IPS-NIHi7 (cell line): ENCODE results near the gene RBPJL.
A peak's percentile ranks its signal among the peaks of the same experiment; 100 is the strongest.
"Not testable (repeated sequence)": the region's sequence is repeated elsewhere in the genome, so short reads cannot be mapped to it uniquely, and the experiment has no call there.

ENCODE experiments used
- DNase-seq: peaks from one replicate; pipeline ENCODE4 v3.0.0; 2012; ENCODE audit warnings: mixed read lengths; ENCODE audit errors: extremely low spot score

The RBPJL gene

GRCh38 chr20:45342855-45343531 is 36.4 kb downstream of the RBPJL start:
- no peak for DNase-seq

GRCh38 chr20:45343532-45344167 is 37.0 kb downstream of the RBPJL start:
- DNase-seq, result no peak

DNA sequence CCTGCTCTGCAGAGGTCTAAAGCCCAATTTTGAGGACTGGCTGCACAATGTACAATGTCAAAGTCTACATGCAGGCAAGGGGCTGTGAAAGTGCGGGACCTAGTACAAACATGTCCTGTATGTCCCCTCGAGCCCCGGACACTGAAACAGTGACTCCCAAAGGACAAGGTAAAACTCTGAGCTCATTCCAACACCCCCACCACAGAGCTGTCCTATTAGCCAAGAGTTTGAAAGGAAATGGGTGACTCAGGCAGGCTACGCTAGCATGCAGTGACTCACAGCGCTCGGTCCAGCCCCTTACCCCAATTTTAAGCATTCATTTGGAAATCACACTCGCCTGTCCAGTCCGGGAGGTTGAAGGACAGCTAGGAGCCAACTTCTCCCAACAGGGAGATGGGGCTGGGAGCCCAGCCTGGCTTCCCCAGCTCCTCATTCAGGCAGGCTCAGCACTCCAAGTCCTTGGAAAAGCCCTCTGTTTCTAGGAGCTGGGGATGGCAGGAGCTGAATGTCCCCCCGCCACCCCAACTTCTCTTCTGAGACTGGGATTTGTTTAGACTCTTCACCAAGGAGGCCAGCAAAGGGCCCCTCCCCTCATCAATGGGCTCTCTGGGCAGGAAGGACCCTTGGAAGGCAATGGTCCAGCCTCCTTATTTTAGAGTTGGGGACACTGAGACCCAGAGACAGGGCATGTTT is 37.7 kb downstream of the RBPJL start:
- DNase-seq, result no peak

DNA sequence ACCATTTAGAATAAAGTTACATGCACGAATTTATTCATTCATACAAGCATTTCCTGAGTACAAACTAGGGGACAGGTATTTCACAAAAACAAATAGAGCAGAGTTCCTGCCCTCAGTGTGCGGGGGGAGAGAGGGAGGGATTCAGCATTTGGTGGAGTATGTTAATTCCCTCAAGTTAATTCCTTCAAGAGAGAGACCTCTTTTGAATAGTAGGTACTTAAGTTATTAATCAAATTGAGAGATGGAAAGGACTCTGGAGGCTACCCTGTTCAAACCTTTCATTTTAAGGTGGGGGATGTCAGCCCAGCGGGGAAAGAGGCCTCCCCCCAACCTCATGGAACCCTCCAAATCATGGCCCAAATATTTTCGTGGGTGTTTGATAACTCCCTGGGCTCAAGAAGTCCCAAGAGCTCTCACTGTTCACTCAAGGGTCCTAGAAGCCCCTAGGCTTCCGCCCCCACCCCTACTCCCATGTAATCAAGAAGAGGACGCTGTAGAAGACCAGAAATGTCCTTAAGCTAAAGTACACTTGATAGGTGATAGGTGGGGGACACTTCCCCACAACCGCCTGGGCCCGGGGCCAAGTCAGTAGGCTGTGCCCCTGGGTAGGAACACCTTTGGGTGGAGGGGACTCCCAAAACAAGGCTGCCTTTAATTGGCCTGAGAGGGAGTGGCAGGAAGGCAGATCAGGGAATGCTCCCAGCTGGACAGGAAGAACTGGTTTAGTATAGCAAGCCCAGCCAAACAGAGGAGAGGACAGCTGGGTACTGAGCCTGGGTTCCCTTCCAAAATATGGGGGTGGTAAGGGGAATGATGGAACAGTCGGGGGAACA is 38.7 kb downstream of the RBPJL start:
- DNase-seq, result no peak

DNA sequence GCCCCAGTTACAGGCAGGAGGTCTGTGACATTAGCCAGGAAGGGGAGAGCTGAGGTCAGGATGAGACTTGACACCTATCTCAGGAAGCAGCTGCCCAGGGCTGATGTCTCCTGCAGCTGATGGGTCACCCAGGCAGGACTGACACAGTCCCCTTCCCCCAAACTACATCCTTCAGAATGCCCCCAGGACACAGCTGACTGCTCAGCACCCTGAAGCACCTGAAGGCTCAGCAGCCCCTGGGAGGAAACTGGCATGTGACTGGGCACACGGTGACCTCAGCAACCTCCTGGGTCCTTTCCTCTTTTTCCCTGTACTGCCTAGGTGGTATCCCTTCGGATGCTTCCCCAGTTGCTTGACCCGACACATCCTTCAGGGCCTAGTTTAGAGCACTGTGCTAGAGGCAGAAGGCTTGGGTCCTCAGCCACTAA is 39.7 kb downstream of the RBPJL start:
- no peak for DNase-seq

GRCh38 chr20:45346851-45347250 is 40.2 kb downstream of the RBPJL start:
- DNase-seq, result no peak

GRCh38 chr20:45347297-45347935 is 40.8 kb downstream of the RBPJL start:
- no peak for DNase-seq

GRCh38 chr20:45347936-45348778 is 41.5 kb downstream of the RBPJL start, which contains the start of gene SDC4:
TSS of gene SDC4 (minus strand) at chr20:45348424. CDS start at chr20:45348384, 40 bp downstream.
- DNase-seq, result peak; percentile 72

GRCh38 chr20:45350217-45350616 is 43.6 kb downstream of the RBPJL start:
- DNase-seq, result no peak

GRCh38 chr20:45350795-45351194 is 44.2 kb downstream of the RBPJL start:
- DNase-seq, result not testable (repeated sequence)

DNA sequence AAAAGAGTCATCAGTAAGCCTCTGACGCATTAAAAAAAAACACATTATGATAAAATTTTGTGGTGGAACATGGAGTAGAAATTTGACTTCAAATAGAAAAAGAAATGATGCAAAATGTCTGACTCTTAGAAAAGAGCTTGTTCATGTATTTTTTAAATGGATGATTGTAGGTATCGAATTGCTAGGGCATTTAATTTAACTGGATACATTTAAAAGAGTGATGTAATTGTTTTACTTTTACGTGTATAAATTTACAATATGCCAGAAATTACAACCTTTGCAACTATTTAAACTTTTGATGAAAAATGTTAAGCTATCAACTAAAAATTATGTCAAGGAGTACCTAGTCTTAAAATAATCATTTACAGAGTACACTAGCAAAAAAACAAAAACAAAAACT is 46.1 kb downstream of the RBPJL start:
- DNase-seq, result no peak

- DNase-seq, result no peak
These were observed 47.1 kb downstream of the RBPJL start for GRCh38 chr20:45353746-45354145.

DNA sequence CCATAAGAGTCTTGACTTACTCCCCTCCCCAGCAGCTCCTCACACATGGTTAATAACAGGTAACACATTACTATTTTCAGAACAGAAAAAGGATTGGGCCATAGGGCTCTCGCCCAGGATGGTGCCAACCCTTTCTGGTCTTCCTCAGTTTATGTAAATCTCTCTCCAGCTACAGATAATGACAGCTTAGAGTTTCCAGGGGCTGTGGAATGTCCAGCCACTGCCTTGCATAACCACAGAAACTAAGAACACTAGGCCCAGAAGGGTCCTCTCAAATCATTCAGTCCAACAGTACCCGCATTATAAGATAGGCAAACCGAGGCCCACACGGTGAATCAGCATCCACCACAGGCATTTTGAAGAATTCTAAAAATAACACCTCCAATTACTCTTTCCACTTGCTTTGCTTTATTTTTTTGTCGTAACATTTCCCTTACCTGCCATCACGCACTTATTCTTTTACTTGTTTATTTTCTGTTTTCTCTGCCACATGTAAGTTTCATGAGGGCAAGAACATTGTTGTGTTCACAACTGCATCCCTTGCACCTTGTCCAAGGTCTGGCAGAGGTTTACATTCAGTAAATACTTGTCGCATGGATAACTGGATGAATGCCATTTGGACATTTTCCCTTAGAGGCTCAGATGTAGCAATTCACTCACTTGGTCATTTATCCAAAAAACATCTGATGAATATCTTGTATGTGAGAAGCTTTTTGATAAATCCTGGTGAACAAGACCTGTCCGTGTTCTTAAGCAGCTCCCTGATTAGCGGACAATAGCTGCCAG is 48.0 kb downstream of the RBPJL start:
- DNase-seq, result no peak

- no peak for DNase-seq
These were observed 48.8 kb downstream of the RBPJL start for GRCh38 chr20:45355209-45356084.

GRCh38 chr20:45358282-45359068 is 51.8 kb downstream of the RBPJL start:
- no peak for DNase-seq

DNA sequence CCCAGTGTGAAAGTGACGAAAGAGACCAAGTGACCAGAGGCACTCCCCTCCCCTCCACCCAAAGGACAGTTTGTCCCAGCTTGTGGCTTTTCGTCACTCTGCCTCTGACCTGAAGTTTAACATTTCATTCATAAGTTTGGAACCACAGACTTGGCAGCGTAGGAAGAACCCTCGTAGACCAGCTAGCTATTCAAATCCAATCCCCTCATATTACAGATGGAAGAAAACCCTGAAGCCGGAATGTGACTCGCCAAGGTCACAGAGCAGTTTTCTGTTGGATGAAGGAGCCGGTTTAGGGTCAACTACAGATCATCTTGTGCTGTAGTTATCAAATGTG is 52.4 kb downstream of the RBPJL start:
- no peak for DNase-seq

GRCh38 chr20:45359406-45360148 is 52.9 kb downstream of the RBPJL start:
- no peak for DNase-seq
